Natural killer cell (primary cell): Measurements from ENCODE around the gene PRDX5. TPM values are rescaled to one million over a fixed set of nuclear protein-coding genes. Genes with fewer than 3 reads are reported as not detected.

Source experiments
- ATAC-seq, 3 donors: fragments of 150-1000 bp in 2 of 3; fragments of 200-7000 bp in 1 of 3; cut with Tn5 transposase; 1 replicate in 1 of 3; 2 replicates in 2 of 3; pipeline ENCODE4 v1.10.0; 2021; ENCODE audit warnings: mild to moderate bottlenecking in 2 of 3, moderate library complexity in 2 of 3
- DNase-seq, 2 donors: peaks; one replicate each; pipeline versions ENCODE4 v3.0.0 to v3.0.0-alpha.2; 2013 to 2021; ENCODE audit warnings: mixed read lengths in 1 of 2
- H3K27ac ChIP-seq: one replicate; pipeline ENCODE4 v1.5.1; 2013; ENCODE audit warnings: mild to moderate bottlenecking, low read length
- H3K27me3 ChIP-seq: one replicate; pipeline ENCODE4 v1.6.1; 2013; ENCODE audit warnings: low read length; ENCODE audit not compliant: control insufficient read depth, insufficient read depth
- H3K36me3 ChIP-seq: one replicate; pipeline ENCODE4 v1.6.1; 2013; ENCODE audit warnings: low read length; ENCODE audit not compliant: control insufficient read depth, insufficient read depth
- H3K4me1 ChIP-seq: one replicate; pipeline ENCODE4 v1.6.1; 2013; ENCODE audit warnings: low read length; ENCODE audit not compliant: control insufficient read depth, insufficient read depth
- H3K4me3 ChIP-seq: one replicate; pipeline ENCODE4 v1.5.1; 2013; ENCODE audit warnings: low read length
- H3K9me3 ChIP-seq: one replicate; pipeline ENCODE4 v1.6.1; 2013; ENCODE audit warnings: low read length; ENCODE audit not compliant: control insufficient read depth, insufficient read depth
- H3K27ac Mint-ChIP-seq, 2 donors: one replicate each; pipeline ENCODE4 v1.8.0; 2022; ENCODE audit warnings: mild to moderate bottlenecking in 2 of 2, mixed read lengths in 2 of 2, moderate library complexity in 1 of 2
- H3K27me3 Mint-ChIP-seq, 2 donors: one replicate each; pipeline ENCODE4 v1.8.0; 2022; ENCODE audit warnings: low read depth in 2 of 2, mixed read lengths in 2 of 2
- H3K36me3 Mint-ChIP-seq: one replicate; pipeline ENCODE4 v1.8.0; 2022; ENCODE audit warnings: mixed read lengths
- H3K4me1 Mint-ChIP-seq, 2 donors: one replicate each; pipeline ENCODE4 v1.8.0; 2022; ENCODE audit warnings: mixed read lengths in 2 of 2
- H3K4me3 Mint-ChIP-seq: one replicate; pipeline ENCODE4 v1.8.0; 2022; ENCODE audit warnings: mild to moderate bottlenecking, moderate library complexity, mixed read lengths
- H3K9me3 Mint-ChIP-seq, 2 donors: one replicate each; pipeline ENCODE4 v1.8.0; 2022; ENCODE audit warnings: mixed read lengths in 2 of 2
- WGBS: methylation state at CpG from one replicate; pipeline ENCODE4 v1.1.7; 2013; ENCODE audit warnings: missing lambda C conversion rate; ENCODE audit not compliant: insufficient coverage; 5-methylcytosine and 5-hydroxymethylcytosine counted together
- intact Hi-C: fragments of 100-400 bp; cut with micrococcal nuclease; formaldehyde crosslinking; loops from one replicate; pipeline ENCODE4 v1.14.2; 2022
- total RNA-seq, 4 donors: library from RNA; stranded (reverse); fragments of 120-200 nt in 1 of 4; gene quantifications; one replicate each; pipeline versions ENCODE4 v1.2.3 to v1.2.4, GENCODE V29; 2013 to 2022
- TF ChIP-seq, protein P1 (sequence below): fragments of 200-600 bp; IDR thresholded peaks from one replicate; pipeline ENCODE4 v1.8.0; 2022; ENCODE audit warnings: antibody characterized with exemption

PRDX5 gene
- total RNA-seq, 3 donors from 2014 or later (not counting 1 experiment from before 2014, with no cell fraction given): 85.9 to 104 (median 88.8) TPM

GRCh38 chr11:64275031-64275800 is 42.7 kb upstream of the PRDX5 start:
- Histone ChIP-seq H3K36me3 (peaks cover 14% of the 10 kb centered on the region), H3K27ac (no peak overlapping the region), H3K27me3 (no peaks in the 10 kb centered on the region), H3K4me3 (no peak overlapping the region), H3K9me3 (no peaks in the 10 kb centered on the region), H3K4me1 (peaks cover 21% of the 10 kb centered on the region)
- Mint-ChIP-seq H3K36me3 (no peaks in the 10 kb centered on the region), H3K27ac (peak overlapping the region in 1 of 2 donors; percentile 58), H3K4me1 (peaks cover 10 to 15% of the 10 kb centered on the region in 2 donors), H3K4me3 (no peak overlapping the region), H3K27me3 (no peaks in the 10 kb centered on the region), H3K9me3 (no peaks in the 10 kb centered on the region)
- intact Hi-C loops: no loop called here
- ATAC-seq: no peak
- no peak for DNase-seq
- TF ChIP-seq, protein P1, sequence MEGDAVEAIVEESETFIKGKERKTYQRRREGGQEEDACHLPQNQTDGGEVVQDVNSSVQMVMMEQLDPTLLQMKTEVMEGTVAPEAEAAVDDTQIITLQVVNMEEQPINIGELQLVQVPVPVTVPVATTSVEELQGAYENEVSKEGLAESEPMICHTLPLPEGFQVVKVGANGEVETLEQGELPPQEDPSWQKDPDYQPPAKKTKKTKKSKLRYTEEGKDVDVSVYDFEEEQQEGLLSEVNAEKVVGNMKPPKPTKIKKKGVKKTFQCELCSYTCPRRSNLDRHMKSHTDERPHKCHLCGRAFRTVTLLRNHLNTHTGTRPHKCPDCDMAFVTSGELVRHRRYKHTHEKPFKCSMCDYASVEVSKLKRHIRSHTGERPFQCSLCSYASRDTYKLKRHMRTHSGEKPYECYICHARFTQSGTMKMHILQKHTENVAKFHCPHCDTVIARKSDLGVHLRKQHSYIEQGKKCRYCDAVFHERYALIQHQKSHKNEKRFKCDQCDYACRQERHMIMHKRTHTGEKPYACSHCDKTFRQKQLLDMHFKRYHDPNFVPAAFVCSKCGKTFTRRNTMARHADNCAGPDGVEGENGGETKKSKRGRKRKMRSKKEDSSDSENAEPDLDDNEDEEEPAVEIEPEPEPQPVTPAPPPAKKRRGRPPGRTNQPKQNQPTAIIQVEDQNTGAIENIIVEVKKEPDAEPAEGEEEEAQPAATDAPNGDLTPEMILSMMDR: no peak
- 97% methylated on average over 15 of the region's 15 CpGs for WGBS

DNA sequence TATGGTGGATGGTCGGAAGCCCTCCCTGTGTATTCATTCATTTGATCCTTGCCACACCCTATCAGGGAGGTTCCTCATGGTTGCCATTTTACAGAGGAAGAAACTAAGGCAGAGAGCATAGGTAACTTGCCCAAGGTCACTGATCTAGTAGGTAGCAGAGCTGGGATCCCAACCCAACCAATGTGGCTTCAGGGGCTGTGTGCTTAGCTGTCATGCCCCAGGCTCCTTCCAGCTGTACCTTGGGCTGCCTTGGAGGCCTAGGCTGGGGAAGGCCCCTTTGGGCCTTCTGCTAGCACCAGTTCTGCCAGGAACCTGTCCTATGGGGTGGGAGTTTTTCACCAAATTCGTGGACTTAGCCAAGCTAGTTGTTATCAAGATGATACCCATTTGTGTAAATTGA is 42.1 kb upstream of the PRDX5 start:
- Mint-ChIP-seq H3K27ac (no peak overlapping the region), H3K27me3 (no peaks in the 10 kb centered on the region), H3K4me3 (no peak overlapping the region), H3K4me1 (peaks cover 6 to 10% of the 10 kb centered on the region in 2 donors), H3K36me3 (no peaks in the 10 kb centered on the region), H3K9me3 (no peaks in the 10 kb centered on the region)
- no peak overlapping the region for H3K4me3 ChIP-seq
- peaks cover 14% of the 10 kb centered on the region for H3K36me3 ChIP-seq
- no peak for DNase-seq
- TF ChIP-seq, protein P1: no peak
- H3K9me3 ChIP-seq: no peaks in the 10 kb centered on the region
- intact Hi-C loops: no loop called here
- no peak for ATAC-seq
- WGBS: 100% methylated on average over 1 of the region's 2 CpGs
- H3K27me3 ChIP-seq: no peaks in the 10 kb centered on the region
- peaks cover 15% of the 10 kb centered on the region for H3K4me1 ChIP-seq
- H3K27ac ChIP-seq: no peak overlapping the region

GRCh38 chr11:64276653-64277431 is 41.1 kb upstream of the PRDX5 start:
- Mint-ChIP-seq H3K9me3 (no peaks in the 10 kb centered on the region), H3K4me3 (no peak overlapping the region), H3K4me1 (peaks cover 2 to 8% of the 10 kb centered on the region in 2 donors), H3K27ac (no peak overlapping the region), H3K27me3 (no peaks in the 10 kb centered on the region), H3K36me3 (no peaks in the 10 kb centered on the region)
- no peak for DNase-seq
- Histone ChIP-seq H3K27me3 (no peaks in the 10 kb centered on the region), H3K36me3 (peaks cover 14% of the 10 kb centered on the region), H3K4me1 (peaks cover 6% of the 10 kb centered on the region), H3K4me3 (no peak overlapping the region), H3K9me3 (no peaks in the 10 kb centered on the region), H3K27ac (no peak overlapping the region)
- intact Hi-C loops: no loop called here
- TF ChIP-seq, protein P1: no peak
- 93% methylated on average over 17 of the region's 17 CpGs for WGBS
- no peak for ATAC-seq
